Endometrial microvascular endothelial cells (primary cell): Measurements from ENCODE around the gene BTG3. TPM values are rescaled to one million over a fixed set of nuclear protein-coding genes. Genes with fewer than 3 reads are reported as not detected.

ENCODE experiments used
- in situ Hi-C: cut with HindIII; loops from 2 replicates; pipeline ENCODE4 v1.10.0; 2017; ENCODE audit warnings: low sequenced_read_pairs, low pct_unique_long_range_greater_than_20kb; ENCODE audit errors: inconsistent ontology term
- total RNA-seq: library from RNA; depleted of rRNA; stranded (reverse); fragments of >200 nt; gene quantifications from one replicate; pipeline ENCODE4 v1.2.3, GENCODE V29; 2015; ENCODE audit errors: inconsistent ontology term

Gene BTG3
- 31.2 TPM for total RNA-seq

GRCh38 chr21:17612565-17613241 is at the start of gene BTG3:
BTG3 (minus strand) TSS chr21:17612901; CDS start chr21:17609144, 3,757 bp downstream.
- in situ Hi-C loops: no loop called here

GRCh38 chr21:17660862-17661261 is 48.2 kb upstream of the BTG3 start:
- in situ Hi-C loops: no loop called here

GRCh38 chr21:17660452-17660851 is 47.8 kb upstream of the BTG3 start:
- in situ Hi-C loops: no loop called here

- in situ Hi-C loops: no loop called here
Observed at GRCh38 chr21:17658931-17659330, 46.2 kb upstream of the BTG3 start.

GRCh38 chr21:17651526-17651925 is 38.8 kb upstream of the BTG3 start:
- in situ Hi-C loops: no loop called here

- in situ Hi-C loops: no loop called here
Observed at GRCh38 chr21:17650292-17650691, 37.6 kb upstream of the BTG3 start.

GRCh38 chr21:17646790-17647189 is 34.1 kb upstream of the BTG3 start:
- in situ Hi-C loops: no loop called here

GRCh38 chr21:17644186-17644585 is 31.5 kb upstream of the BTG3 start:
- in situ Hi-C loops: no loop called here

- in situ Hi-C loops: no loop called here
Observed at GRCh38 chr21:17640821-17641220, 28.1 kb upstream of the BTG3 start.

GRCh38 chr21:17636711-17637110 is 24.0 kb upstream of the BTG3 start:
- in situ Hi-C loops: no loop called here

- in situ Hi-C loops: no loop called here
Observed at GRCh38 chr21:17631195-17631594, 18.5 kb upstream of the BTG3 start.

GRCh38 chr21:17622018-17622417 is 9.3 kb upstream of the BTG3 start:
- in situ Hi-C loops: no loop called here

- in situ Hi-C loops: no loop called here
Observed at GRCh38 chr21:17616831-17617230, 4.1 kb upstream of the BTG3 start.

- in situ Hi-C loops: no loop called here
Observed at GRCh38 chr21:17613242-17613676, 558 bp upstream of the BTG3 start.

- in situ Hi-C loops: no loop called here
Observed at GRCh38 chr21:17612023-17612564, 607 bp downstream of the BTG3 start.

GRCh38 chr21:17611414-17612022 is 1.2 kb downstream of the BTG3 start:
- in situ Hi-C loops: no loop called here

- in situ Hi-C loops: no loop called here
Observed at GRCh38 chr21:17610911-17611310, 1.8 kb downstream of the BTG3 start.

GRCh38 chr21:17609681-17610080 is 3.0 kb downstream of the BTG3 start:
- in situ Hi-C loops: no loop called here

GRCh38 chr21:17607684-17608083 is 5.0 kb downstream of the BTG3 start:
- in situ Hi-C loops: no loop called here

- in situ Hi-C loops: no loop called here
Observed at GRCh38 chr21:17602874-17603273, 9.8 kb downstream of the BTG3 start.
